ENCODE data around the gene TTC21A. TPM values are rescaled to one million over a fixed set of nuclear protein-coding genes. Genes with fewer than 3 reads are reported as not detected.

Gene TTC21A
- total RNA-seq, 1 experiment from 2014 or later = 5.6 TPM

DNA sequence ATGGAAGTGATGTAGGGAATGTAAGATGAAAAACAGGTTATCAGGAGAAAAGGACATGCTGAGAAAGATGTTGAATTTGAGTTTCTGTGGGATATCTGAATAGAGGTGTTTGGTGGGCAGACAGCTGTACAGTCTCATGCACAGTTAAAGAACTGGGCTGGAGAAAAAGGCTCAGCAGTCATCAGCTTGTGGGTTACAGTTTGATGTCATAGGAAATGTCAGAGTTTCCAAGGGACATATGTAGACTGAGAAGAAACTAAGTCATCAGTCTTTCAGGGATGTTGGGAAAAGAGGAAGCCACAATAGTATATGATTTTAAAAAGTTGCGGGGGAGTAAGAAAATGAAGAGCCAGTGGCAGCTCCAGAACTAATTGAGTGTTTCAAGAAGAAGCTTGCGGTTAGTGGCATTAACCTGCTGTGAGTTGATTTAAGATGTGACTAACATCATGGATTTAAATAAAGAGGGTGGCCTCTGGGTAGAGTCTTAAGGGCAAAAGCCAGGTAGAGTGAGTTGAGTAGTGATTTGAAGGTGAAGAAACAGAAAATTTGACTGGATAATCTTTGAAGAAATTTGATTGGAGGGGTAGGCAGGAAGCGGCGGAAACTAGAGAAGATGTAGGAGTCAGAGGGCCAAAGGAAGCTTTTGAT is 24.7 kb upstream of the TTC21A start:
- ChIA-PET CTCF (no interaction called here), RAD21 (ENCODE audit: low non-redundant PET in 1 of 2, low total read pairs in 2 of 2, uncharacterized antibody in 2 of 2, unreplicated experiment in 2 of 2) (no interaction called here), POLR2A (no interaction called here)
- Histone ChIP-seq H3K27ac (ENCODE audit: low read depth, low read length) (no peak overlapping the region), H3K4me3 (replicated peaks in 1 of 2; ENCODE audit: low read depth in 1 of 2, low read length in 2 of 2) (no peak overlapping the region), H4K20me1 (ENCODE audit: insufficient read depth) (0 out of 2 replicates have a peak, but pooled peaks cover 7% of the 10 kb centered on the region), H3K4me2 (ENCODE audit: low read length) (no peak overlapping the region), H3K9me3 (ENCODE audit: control insufficient read depth in 1 of 2, insufficient read depth in 1 of 2, low read depth in 1 of 2, low read length in 2 of 2) (no peaks in the 10 kb centered on the region), H3K27me3 (ENCODE audit: insufficient read depth, low read length) (no peaks in the 10 kb centered on the region), H3K79me2 (ENCODE audit: insufficient read depth, low read length) (no peaks in the 10 kb centered on the region), H3K9ac (ENCODE audit: low read length) (no peak overlapping the region), H3K4me1 (ENCODE audit: control insufficient read depth in 1 of 2, insufficient read depth in 2 of 2, low read length in 2 of 2) (no peaks in the 10 kb centered on the region), H2AFZ (ENCODE audit: low read depth, low read length, poor library complexity, severe bottlenecking) (no peak overlapping the region), H3K9me2 (ENCODE audit: insufficient read depth) (no peaks in the 10 kb centered on the region), H3K36me3 (ENCODE audit: control insufficient read depth in 1 of 2, insufficient read depth in 2 of 2, low read length in 2 of 2) (peaks cover 0 to 6% of the 10 kb centered on the region in 2 experiments; a peak in 2 of 4 replicates)
- BruUV-seq (replicated peaks) = no TSS peak
- ATAC-seq = no peak
- no peak for DNase-seq (ENCODE audit: low read depth, low spot score)
- intact Hi-C loops (cut with micrococcal nuclease) = no loop called here
- TF ChIP-seq, protein P1, sequence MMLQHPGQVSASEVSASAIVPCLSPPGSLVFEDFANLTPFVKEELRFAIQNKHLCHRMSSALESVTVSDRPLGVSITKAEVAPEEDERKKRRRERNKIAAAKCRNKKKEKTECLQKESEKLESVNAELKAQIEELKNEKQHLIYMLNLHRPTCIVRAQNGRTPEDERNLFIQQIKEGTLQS (IDR thresholded peaks at IDR 0.05) = no peak
- TF ChIP-seq ZFX (IDR thresholded peaks at IDR 0.05) (no peak), POLR2A (IDR thresholded peaks at IDR 0.05; ENCODE audit: borderline replicate concordance, extremely low read depth, insufficient read depth, insufficient read length) (no peak), POLR2AphosphoS5 (IDR thresholded peaks at IDR 0.05; ENCODE audit: low read depth, low read length) (no peak)
- TF ChIP-seq, protein P2, sequence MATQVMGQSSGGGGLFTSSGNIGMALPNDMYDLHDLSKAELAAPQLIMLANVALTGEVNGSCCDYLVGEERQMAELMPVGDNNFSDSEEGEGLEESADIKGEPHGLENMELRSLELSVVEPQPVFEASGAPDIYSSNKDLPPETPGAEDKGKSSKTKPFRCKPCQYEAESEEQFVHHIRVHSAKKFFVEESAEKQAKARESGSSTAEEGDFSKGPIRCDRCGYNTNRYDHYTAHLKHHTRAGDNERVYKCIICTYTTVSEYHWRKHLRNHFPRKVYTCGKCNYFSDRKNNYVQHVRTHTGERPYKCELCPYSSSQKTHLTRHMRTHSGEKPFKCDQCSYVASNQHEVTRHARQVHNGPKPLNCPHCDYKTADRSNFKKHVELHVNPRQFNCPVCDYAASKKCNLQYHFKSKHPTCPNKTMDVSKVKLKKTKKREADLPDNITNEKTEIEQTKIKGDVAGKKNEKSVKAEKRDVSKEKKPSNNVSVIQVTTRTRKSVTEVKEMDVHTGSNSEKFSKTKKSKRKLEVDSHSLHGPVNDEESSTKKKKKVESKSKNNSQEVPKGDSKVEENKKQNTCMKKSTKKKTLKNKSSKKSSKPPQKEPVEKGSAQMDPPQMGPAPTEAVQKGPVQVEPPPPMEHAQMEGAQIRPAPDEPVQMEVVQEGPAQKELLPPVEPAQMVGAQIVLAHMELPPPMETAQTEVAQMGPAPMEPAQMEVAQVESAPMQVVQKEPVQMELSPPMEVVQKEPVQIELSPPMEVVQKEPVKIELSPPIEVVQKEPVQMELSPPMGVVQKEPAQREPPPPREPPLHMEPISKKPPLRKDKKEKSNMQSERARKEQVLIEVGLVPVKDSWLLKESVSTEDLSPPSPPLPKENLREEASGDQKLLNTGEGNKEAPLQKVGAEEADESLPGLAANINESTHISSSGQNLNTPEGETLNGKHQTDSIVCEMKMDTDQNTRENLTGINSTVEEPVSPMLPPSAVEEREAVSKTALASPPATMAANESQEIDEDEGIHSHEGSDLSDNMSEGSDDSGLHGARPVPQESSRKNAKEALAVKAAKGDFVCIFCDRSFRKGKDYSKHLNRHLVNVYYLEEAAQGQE (IDR thresholded peaks at IDR 0.05; ENCODE audit: low read depth) = no peak

- Histone ChIP-seq H3K27me3 (ENCODE audit: insufficient read depth, low read length) (no peaks in the 10 kb centered on the region), H3K4me3 (replicated peaks in 1 of 2; ENCODE audit: low read depth in 1 of 2, low read length in 2 of 2) (no peak overlapping the region), H3K4me2 (ENCODE audit: low read length) (no peak overlapping the region), H3K36me3 (ENCODE audit: control insufficient read depth in 1 of 2, insufficient read depth in 2 of 2, low read length in 2 of 2) (peaks cover 0 to 11% of the 10 kb centered on the region in 2 experiments; a peak in 2 of 4 replicates), H3K27ac (ENCODE audit: low read depth, low read length) (no peak overlapping the region), H3K9me3 (ENCODE audit: control insufficient read depth in 1 of 2, insufficient read depth in 1 of 2, low read depth in 1 of 2, low read length in 2 of 2) (no peaks in the 10 kb centered on the region), H3K9ac (ENCODE audit: low read length) (no peak overlapping the region), H3K9me2 (ENCODE audit: insufficient read depth) (no peaks in the 10 kb centered on the region), H3K79me2 (ENCODE audit: insufficient read depth, low read length) (no peaks in the 10 kb centered on the region), H2AFZ (ENCODE audit: low read depth, low read length, poor library complexity, severe bottlenecking) (no peak overlapping the region), H4K20me1 (ENCODE audit: insufficient read depth) (no peaks in the 10 kb centered on the region), H3K4me1 (ENCODE audit: control insufficient read depth in 1 of 2, insufficient read depth in 2 of 2, low read length in 2 of 2) (no peaks in the 10 kb centered on the region)
- RAD21 ChIA-PET (ENCODE audit: low non-redundant PET in 1 of 2, low total read pairs in 2 of 2, uncharacterized antibody in 2 of 2, unreplicated experiment in 2 of 2) = no interaction called here
- POLR2A ChIA-PET = no interaction called here
- ATAC-seq (no peak), DNase-seq (ENCODE audit: low read depth, low spot score) (no peak)
- no TSS peak for BruUV-seq (replicated peaks)
- CTCF ChIA-PET = no interaction called here
- intact Hi-C loops (cut with micrococcal nuclease) = no loop called here
- TF ChIP-seq EGR1 (IDR thresholded peaks at IDR 0.05; ENCODE audit: low read depth) (no peak), MAX (IDR thresholded peaks at IDR 0.05) (no peak)
Observed at GRCh38 chr3:39086144-39086543, 21.3 kb upstream of the TTC21A start.

All from HCT116 (cell line).